ENCODE data around the gene SPTLC1.
A peak's percentile ranks its signal among the peaks of the same experiment; 100 is the strongest.
"Not testable (repeated sequence)": the region's sequence is repeated elsewhere in the genome, so short reads cannot be mapped to it uniquely, and the experiment has no call there.

SPTLC1 gene

GRCh38 chr9:92115071-92115858 is at the start of gene SPTLC1:
Gene SPTLC1 (minus strand): TSS chr9:92115413. CDS start chr9:92115370, 43 bp downstream.
- Histone ChIP-seq H3K27ac (ENCODE audit: low read depth in 2 of 2, low read length in 2 of 2) (peak within 1 kb of the TSS; percentile 88 to 90), H3K4me1 (ENCODE audit: control insufficient read depth in 2 of 2, insufficient read depth in 2 of 2, low read length in 2 of 2) (peaks cover 0 to 11% of the 10 kb centered on the region in 2 donors), H3K9ac (ENCODE audit: low read depth in 1 of 2, low read length in 2 of 2) (peak within 1 kb of the TSS; percentile 79 to 92), H3K27me3 (ENCODE audit: control insufficient read depth in 2 of 2, insufficient read depth in 2 of 2, low read length in 2 of 2) (no peaks in the 10 kb centered on the region), H3K36me3 (ENCODE audit: control insufficient read depth in 2 of 2, insufficient read depth in 2 of 2, low read length in 2 of 2) (peaks cover 11 to 20% of the 10 kb centered on the region in 2 donors), H3K9me3 (ENCODE audit: control insufficient read depth in 2 of 2, low read length in 2 of 2) (no peaks in the 10 kb centered on the region), H3K4me3 (ENCODE audit: low read length in 2 of 2) (peak within 1 kb of the TSS; percentile 94 to 96)

GRCh38 chr9:92164975-92165374 is 49.8 kb upstream of the SPTLC1 start:
- H3K27me3 ChIP-seq (ENCODE audit: control insufficient read depth in 2 of 2, insufficient read depth in 2 of 2, low read length in 2 of 2) = no peaks in the 10 kb centered on the region
- H3K36me3 ChIP-seq (ENCODE audit: control insufficient read depth in 2 of 2, insufficient read depth in 2 of 2, low read length in 2 of 2) = no peaks in the 10 kb centered on the region
- H3K27ac ChIP-seq (ENCODE audit: low read depth in 2 of 2, low read length in 2 of 2) = no peak overlapping the region
- H3K9me3 ChIP-seq (ENCODE audit: control insufficient read depth in 2 of 2, low read length in 2 of 2) = peaks cover 0 to 2% of the 10 kb centered on the region in 2 donors
- no peaks in the 10 kb centered on the region for H3K4me1 ChIP-seq (ENCODE audit: control insufficient read depth in 2 of 2, insufficient read depth in 2 of 2, low read length in 2 of 2)
- H3K4me3 ChIP-seq (ENCODE audit: low read length in 2 of 2) = no peak overlapping the region
- H3K9ac ChIP-seq (ENCODE audit: low read depth in 1 of 2, low read length in 2 of 2) = no peak overlapping the region

GRCh38 chr9:92164490-92164889 is 49.3 kb upstream of the SPTLC1 start:
- H3K27me3 ChIP-seq (ENCODE audit: control insufficient read depth in 2 of 2, insufficient read depth in 2 of 2, low read length in 2 of 2) = no peaks in the 10 kb centered on the region

GRCh38 chr9:92163276-92163675 is 48.1 kb upstream of the SPTLC1 start:
- peaks cover 0 to 2% of the 10 kb centered on the region in 2 donors for H3K9me3 ChIP-seq (ENCODE audit: control insufficient read depth in 2 of 2, low read length in 2 of 2)
- H3K27me3 ChIP-seq (ENCODE audit: control insufficient read depth in 2 of 2, insufficient read depth in 2 of 2, low read length in 2 of 2) = no peaks in the 10 kb centered on the region
- H3K4me3 ChIP-seq (ENCODE audit: low read length in 2 of 2) = no peak overlapping the region
- no peaks in the 10 kb centered on the region for H3K4me1 ChIP-seq (ENCODE audit: control insufficient read depth in 2 of 2, insufficient read depth in 2 of 2, low read length in 2 of 2)
- no peak overlapping the region for H3K9ac ChIP-seq (ENCODE audit: low read depth in 1 of 2, low read length in 2 of 2)
- H3K27ac ChIP-seq (ENCODE audit: low read depth in 2 of 2, low read length in 2 of 2) = no peak overlapping the region
- H3K36me3 ChIP-seq (ENCODE audit: control insufficient read depth in 2 of 2, insufficient read depth in 2 of 2, low read length in 2 of 2) = no peaks in the 10 kb centered on the region

More at GRCh38 chr9:92164490-92164889, 49.3 kb upstream of the SPTLC1 start:
- Histone ChIP-seq H3K27ac (ENCODE audit: low read depth in 2 of 2, low read length in 2 of 2) (no peak overlapping the region), H3K4me3 (ENCODE audit: low read length in 2 of 2) (no peak overlapping the region), H3K4me1 (ENCODE audit: control insufficient read depth in 2 of 2, insufficient read depth in 2 of 2, low read length in 2 of 2) (no peaks in the 10 kb centered on the region), H3K9ac (ENCODE audit: low read depth in 1 of 2, low read length in 2 of 2) (no peak overlapping the region), H3K9me3 (ENCODE audit: control insufficient read depth in 2 of 2, low read length in 2 of 2) (peaks cover 0 to 2% of the 10 kb centered on the region in 2 donors), H3K36me3 (ENCODE audit: control insufficient read depth in 2 of 2, insufficient read depth in 2 of 2, low read length in 2 of 2) (no peaks in the 10 kb centered on the region)

- Histone ChIP-seq H3K4me1 (ENCODE audit: control insufficient read depth in 2 of 2, insufficient read depth in 2 of 2, low read length in 2 of 2) (no peaks in the 10 kb centered on the region), H3K27me3 (ENCODE audit: control insufficient read depth in 2 of 2, insufficient read depth in 2 of 2, low read length in 2 of 2) (no peaks in the 10 kb centered on the region), H3K4me3 (ENCODE audit: low read length in 2 of 2) (no peak overlapping the region), H3K36me3 (ENCODE audit: control insufficient read depth in 2 of 2, insufficient read depth in 2 of 2, low read length in 2 of 2) (no peaks in the 10 kb centered on the region), H3K9ac (ENCODE audit: low read depth in 1 of 2, low read length in 2 of 2) (no peak overlapping the region), H3K27ac (ENCODE audit: low read depth in 2 of 2, low read length in 2 of 2) (no peak overlapping the region), H3K9me3 (ENCODE audit: control insufficient read depth in 2 of 2, low read length in 2 of 2) (peaks cover 0 to 2% of the 10 kb centered on the region in 2 donors)
These were observed 45.6 kb upstream of the SPTLC1 start for GRCh38 chr9:92160786-92161185.

- H3K36me3 ChIP-seq (ENCODE audit: control insufficient read depth in 2 of 2, insufficient read depth in 2 of 2, low read length in 2 of 2) = no peaks in the 10 kb centered on the region
- no peak overlapping the region for H3K27ac ChIP-seq (ENCODE audit: low read depth in 2 of 2, low read length in 2 of 2)
- no peak overlapping the region for H3K4me3 ChIP-seq (ENCODE audit: low read length in 2 of 2)
- H3K4me1 ChIP-seq (ENCODE audit: control insufficient read depth in 2 of 2, insufficient read depth in 2 of 2, low read length in 2 of 2) = no peaks in the 10 kb centered on the region
- H3K9me3 ChIP-seq (ENCODE audit: control insufficient read depth in 2 of 2, low read length in 2 of 2) = no peaks in the 10 kb centered on the region
- H3K9ac ChIP-seq (ENCODE audit: low read depth in 1 of 2, low read length in 2 of 2) = no peak overlapping the region
- H3K27me3 ChIP-seq (ENCODE audit: control insufficient read depth in 2 of 2, insufficient read depth in 2 of 2, low read length in 2 of 2) = no peaks in the 10 kb centered on the region
These were observed 43.8 kb upstream of the SPTLC1 start for GRCh38 chr9:92159058-92159457.

- Histone ChIP-seq H3K27me3 (ENCODE audit: control insufficient read depth in 2 of 2, insufficient read depth in 2 of 2, low read length in 2 of 2) (no peaks in the 10 kb centered on the region), H3K27ac (ENCODE audit: low read depth in 2 of 2, low read length in 2 of 2) (no peak overlapping the region), H3K4me1 (ENCODE audit: control insufficient read depth in 2 of 2, insufficient read depth in 2 of 2, low read length in 2 of 2) (no peaks in the 10 kb centered on the region), H3K36me3 (ENCODE audit: control insufficient read depth in 2 of 2, insufficient read depth in 2 of 2, low read length in 2 of 2) (no peaks in the 10 kb centered on the region), H3K4me3 (ENCODE audit: low read length in 2 of 2) (no peak overlapping the region), H3K9me3 (ENCODE audit: control insufficient read depth in 2 of 2, low read length in 2 of 2) (no peaks in the 10 kb centered on the region), H3K9ac (ENCODE audit: low read depth in 1 of 2, low read length in 2 of 2) (no peak overlapping the region)
These were observed 42.9 kb upstream of the SPTLC1 start for GRCh38 chr9:92158097-92158601.

- not testable (repeated sequence) for H3K4me1 ChIP-seq (ENCODE audit: control insufficient read depth in 2 of 2, insufficient read depth in 2 of 2, low read length in 2 of 2); H3K4me3 ChIP-seq (ENCODE audit: low read length in 2 of 2); H3K27me3 ChIP-seq (ENCODE audit: control insufficient read depth in 2 of 2, insufficient read depth in 2 of 2, low read length in 2 of 2); H3K9me3 ChIP-seq (ENCODE audit: control insufficient read depth in 2 of 2, low read length in 2 of 2); H3K36me3 ChIP-seq (ENCODE audit: control insufficient read depth in 2 of 2, insufficient read depth in 2 of 2, low read length in 2 of 2); H3K27ac ChIP-seq (ENCODE audit: low read depth in 2 of 2, low read length in 2 of 2); H3K9ac ChIP-seq (ENCODE audit: low read depth in 1 of 2, low read length in 2 of 2)
These were observed 40.5 kb upstream of the SPTLC1 start for GRCh38 chr9:92155736-92156135.

- Histone ChIP-seq H3K4me1 (ENCODE audit: control insufficient read depth in 2 of 2, insufficient read depth in 2 of 2, low read length in 2 of 2) (no peaks in the 10 kb centered on the region), H3K27me3 (ENCODE audit: control insufficient read depth in 2 of 2, insufficient read depth in 2 of 2, low read length in 2 of 2) (no peaks in the 10 kb centered on the region), H3K9me3 (ENCODE audit: control insufficient read depth in 2 of 2, low read length in 2 of 2) (no peaks in the 10 kb centered on the region), H3K36me3 (ENCODE audit: control insufficient read depth in 2 of 2, insufficient read depth in 2 of 2, low read length in 2 of 2) (no peaks in the 10 kb centered on the region), H3K9ac (ENCODE audit: low read depth in 1 of 2, low read length in 2 of 2) (no peak overlapping the region), H3K4me3 (ENCODE audit: low read length in 2 of 2) (no peak overlapping the region), H3K27ac (ENCODE audit: low read depth in 2 of 2, low read length in 2 of 2) (no peak overlapping the region)
These were observed 40.0 kb upstream of the SPTLC1 start for GRCh38 chr9:92155221-92155620.

GRCh38 chr9:92153466-92154415 is 38.5 kb upstream of the SPTLC1 start:
- H3K9me3 ChIP-seq (ENCODE audit: control insufficient read depth in 2 of 2, low read length in 2 of 2); H3K4me1 ChIP-seq (ENCODE audit: control insufficient read depth in 2 of 2, insufficient read depth in 2 of 2, low read length in 2 of 2); H3K9ac ChIP-seq (ENCODE audit: low read depth in 1 of 2, low read length in 2 of 2); H3K27me3 ChIP-seq (ENCODE audit: control insufficient read depth in 2 of 2, insufficient read depth in 2 of 2, low read length in 2 of 2); H3K36me3 ChIP-seq (ENCODE audit: control insufficient read depth in 2 of 2, insufficient read depth in 2 of 2, low read length in 2 of 2); H3K27ac ChIP-seq (ENCODE audit: low read depth in 2 of 2, low read length in 2 of 2); H3K4me3 ChIP-seq (ENCODE audit: low read length in 2 of 2): not testable (repeated sequence)
